ENCODE measurements around the gene EPS15. TPM values are rescaled to one million over a fixed set of nuclear protein-coding genes. Genes with fewer than 3 reads are reported as not detected.

EPS15 gene
- total and polyA plus RNA-seq, 10 of the 15 experiments (the other 5 are each of a cell fraction or from before 2014, with no cell fraction given): 24.7 to 87.8 (median 56.3) TPM

GRCh38 chr1:51422367-51423072 lies 96.5 kb downstream of the EPS15 start (continued):
- TF ChIP-seq IKZF1 (conservative IDR thresholded peaks at IDR 0.05): no peak

- no peaks in the 10 kb centered on the region for H3K27me3 ChIP-seq (replicated peaks in 1 of 2; ENCODE audit: control insufficient read depth in 2 of 2, insufficient read depth in 2 of 2, low read length in 1 of 2)
- H2AFZ ChIP-seq (ENCODE audit: control insufficient read depth, low read depth, low read length): no peak overlapping the region
- H3K4me3 ChIP-seq: no peak overlapping the region
- no peak overlapping the region for H3K9ac ChIP-seq (ENCODE audit: control insufficient read depth, insufficient read depth, low read length)
- peaks cover 0 to 18% of the 10 kb centered on the region in 2 experiments; a peak in 2 of 4 replicates for H3K36me3 ChIP-seq (ENCODE audit: control insufficient read depth in 2 of 2, insufficient read depth in 2 of 2, low read length in 1 of 2)
- in situ Hi-C loops (cut with MboI) (no loop called here), intact Hi-C loops (cut with micrococcal nuclease; ENCODE audit: unreplicated experiment) (no loop called here)
- H3K4me2 ChIP-seq (ENCODE audit: control insufficient read depth, insufficient read depth): no peak overlapping the region
- no peak for FAIRE-seq
- no peaks in the 10 kb centered on the region for H3K79me2 ChIP-seq (ENCODE audit: control insufficient read depth, insufficient read depth, low read length)
- SMC1A ChIA-PET (ENCODE audit: uncharacterized antibody, unreplicated experiment): interaction anchor here (0.7 to 2.8 kb wide), 7 partner anchors 9 to 94 kb away, joined by 3 to 11 read pairs (median 5); no protein-coding TSS in a partner anchor
- no peaks in the 10 kb centered on the region for H3K9me3 ChIP-seq (replicated peaks; ENCODE audit: control insufficient read depth, insufficient read depth, low read length)
- no TSS peak for BruUV-seq (replicated peaks)
- DNase-seq (ENCODE audit: low read depth, low spot score): no peak
- TF ChIP-seq NFYB (IDR thresholded peaks at IDR 0.05; ENCODE audit: insufficient read depth, low read depth, low read length) (peak; percentile 79), RFX5 (IDR thresholded peaks at IDR 0.05; ENCODE audit: low read depth, low read length) (peak; percentile 98), ZNF24 (IDR thresholded peaks at IDR 0.05) (no peak), CREB1 (IDR thresholded peaks at IDR 0.05; ENCODE audit: low read depth) (peak; percentile 89), CREM (IDR thresholded peaks at IDR 0.05; ENCODE audit: low read depth) (peak; percentile 81; the same call in 1 of the 2 replicates), CEBPZ (IDR thresholded peaks at IDR 0.05; ENCODE audit: low read depth, low read length) (no peak)
- H3K27ac ChIP-seq (ENCODE audit: control insufficient read depth, insufficient read depth): no peak overlapping the region
- H3K4me1 ChIP-seq (ENCODE audit: control insufficient read depth, insufficient read depth, low read length): no peaks in the 10 kb centered on the region
- POLR2A ChIA-PET: interaction anchor here (0.6 to 1.2 kb wide), 2 partner anchors 22 to 24 kb away, joined by 3 to 4 read pairs; no protein-coding TSS in a partner anchor
- ATAC-seq: peak; percentile 88
- CTCF ChIA-PET: interaction anchor here (0.8 to 2.8 kb wide), 5 partner anchors 10 to 113 kb away, joined by 3 to 18 read pairs (median 5); no protein-coding TSS in a partner anchor
- no peaks in the 10 kb centered on the region for H4K20me1 ChIP-seq (ENCODE audit: control insufficient read depth, insufficient read depth)
- RAD21 ChIA-PET (ENCODE audit: unreplicated experiment): no interaction called here
Measured at GRCh38 chr1:51421964-51422363, 97.1 kb downstream of the EPS15 start.
